ENCODE data around the gene PPP1R14B. TPM values are rescaled to one million over a fixed set of nuclear protein-coding genes. Genes with fewer than 3 reads are reported as not detected.

Gene PPP1R14B
- total RNA-seq, 4 donors from 2014 or later = 9.5 to 63.4 (median 28.3) TPM

DNA sequence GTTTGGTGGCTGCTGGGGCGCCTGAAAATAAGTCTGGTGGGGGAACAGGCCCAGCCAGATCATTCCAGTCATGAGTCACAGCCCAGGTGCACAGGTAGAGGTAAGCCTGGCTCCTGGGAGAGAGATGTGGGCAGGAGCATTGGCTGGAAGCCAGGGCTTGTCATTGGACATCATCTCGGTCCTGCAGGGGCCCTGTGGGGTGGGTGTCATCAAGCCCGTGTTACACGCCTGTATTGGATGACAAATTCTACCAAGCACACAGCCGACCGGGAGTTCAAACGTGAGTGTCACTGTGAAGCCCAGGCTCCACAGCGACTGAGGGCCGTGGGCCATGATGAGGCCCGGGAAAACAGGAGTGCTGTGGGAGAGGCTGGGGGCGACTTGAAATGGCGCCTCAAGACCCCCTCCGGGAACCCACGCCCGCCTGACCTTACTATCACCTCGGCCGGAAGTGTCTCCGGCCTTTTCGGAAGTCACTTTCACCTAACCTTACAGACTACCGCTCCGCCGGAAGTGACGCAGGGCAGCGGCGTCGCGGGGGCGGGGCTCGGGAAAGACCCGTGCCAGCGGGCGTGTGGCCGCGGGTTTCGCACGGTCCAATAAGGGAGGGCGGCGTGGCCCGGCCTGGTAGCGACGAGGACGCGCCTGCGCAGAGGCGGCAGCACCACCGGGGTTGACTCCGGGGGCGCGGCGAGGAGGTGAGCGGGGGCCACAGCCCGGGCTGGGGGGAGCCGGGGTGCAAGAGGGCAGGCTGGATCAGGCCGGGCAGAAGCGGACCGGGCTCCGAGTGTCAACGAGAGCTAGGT, 6.1 kb downstream of the PPP1R14B start, which contains the start of gene FKBP2:
FKBP2 (plus strand) TSS at position 661 of the 806 bp plus-strand sequence. CDS start 1,293 bp downstream, outside the sequence.
- intact Hi-C loops (cut with DNase I; ENCODE audit: low total_unique reads) = no loop called here
- no peaks in the 10 kb centered on the region for H3K9me3 ChIP-seq
- H3K27me3 ChIP-seq = no peaks in the 10 kb centered on the region
- peak within 1 kb of the TSS; percentile 95 to 99 for H3K27ac ChIP-seq
- peak; percentile 95 to 99 for DNase-seq
- H3K4me3 ChIP-seq = peak within 1 kb of the TSS; percentile 61 to 87
- peaks cover 0 to 10% of the 10 kb centered on the region in 2 donors for H3K4me1 ChIP-seq
- H3K36me3 ChIP-seq = no peaks in the 10 kb centered on the region
- TF ChIP-seq, protein P1, sequence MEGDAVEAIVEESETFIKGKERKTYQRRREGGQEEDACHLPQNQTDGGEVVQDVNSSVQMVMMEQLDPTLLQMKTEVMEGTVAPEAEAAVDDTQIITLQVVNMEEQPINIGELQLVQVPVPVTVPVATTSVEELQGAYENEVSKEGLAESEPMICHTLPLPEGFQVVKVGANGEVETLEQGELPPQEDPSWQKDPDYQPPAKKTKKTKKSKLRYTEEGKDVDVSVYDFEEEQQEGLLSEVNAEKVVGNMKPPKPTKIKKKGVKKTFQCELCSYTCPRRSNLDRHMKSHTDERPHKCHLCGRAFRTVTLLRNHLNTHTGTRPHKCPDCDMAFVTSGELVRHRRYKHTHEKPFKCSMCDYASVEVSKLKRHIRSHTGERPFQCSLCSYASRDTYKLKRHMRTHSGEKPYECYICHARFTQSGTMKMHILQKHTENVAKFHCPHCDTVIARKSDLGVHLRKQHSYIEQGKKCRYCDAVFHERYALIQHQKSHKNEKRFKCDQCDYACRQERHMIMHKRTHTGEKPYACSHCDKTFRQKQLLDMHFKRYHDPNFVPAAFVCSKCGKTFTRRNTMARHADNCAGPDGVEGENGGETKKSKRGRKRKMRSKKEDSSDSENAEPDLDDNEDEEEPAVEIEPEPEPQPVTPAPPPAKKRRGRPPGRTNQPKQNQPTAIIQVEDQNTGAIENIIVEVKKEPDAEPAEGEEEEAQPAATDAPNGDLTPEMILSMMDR (IDR thresholded peaks at IDR 0.05) = peak in 2 of 4 experiments; percentile 18 to 19
- peak; percentile 84 to 86 for TF ChIP-seq POLR2A (IDR thresholded peaks at IDR 0.05)

DNA sequence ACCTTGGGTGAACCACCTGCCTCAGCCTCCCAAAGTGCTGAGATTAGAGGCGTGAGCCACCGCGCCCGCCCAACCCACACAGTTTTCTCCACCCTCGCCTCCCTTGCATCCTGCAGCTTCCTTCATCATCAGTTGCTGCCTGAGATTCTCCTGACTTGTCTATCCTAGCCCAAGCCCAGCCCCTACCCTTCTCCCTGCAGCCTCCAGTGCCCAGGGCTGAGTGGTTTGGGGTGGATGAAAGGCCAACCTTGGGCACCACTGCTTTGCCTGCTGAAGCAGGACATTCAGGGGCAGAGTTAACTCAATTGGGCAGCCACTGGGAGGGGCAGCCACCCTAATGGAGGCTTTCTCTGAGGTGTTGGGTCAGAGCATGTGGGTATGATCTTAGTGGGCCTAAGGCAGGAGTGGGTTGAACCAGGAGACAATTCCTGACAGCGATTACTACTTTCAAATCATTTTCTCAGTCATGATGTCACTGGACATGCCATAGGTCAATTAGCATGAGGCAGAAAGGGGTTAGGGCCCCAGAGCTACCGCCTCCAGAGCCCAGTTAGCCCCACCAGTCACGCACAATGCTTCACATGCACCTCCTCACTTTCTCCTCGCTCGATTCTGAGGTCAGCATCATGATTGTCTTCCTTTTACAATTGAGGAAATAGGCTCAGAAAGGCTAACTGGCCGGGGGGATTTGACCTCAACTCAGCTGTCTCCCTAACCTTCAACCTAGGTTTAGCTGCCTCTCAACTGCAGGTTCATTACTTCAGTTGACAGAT, 6.9 kb downstream of the PPP1R14B start:
- Histone ChIP-seq H3K4me1 (peaks cover 0 to 10% of the 10 kb centered on the region in 2 donors), H3K27me3 (no peaks in the 10 kb centered on the region), H3K27ac (peak overlapping the region; percentile 95 to 99), H3K4me3 (peak overlapping the region; percentile 61 to 87), H3K36me3 (no peaks in the 10 kb centered on the region), H3K9me3 (no peaks in the 10 kb centered on the region)
- TF ChIP-seq, protein P1 (IDR thresholded peaks at IDR 0.05) = no peak
- TF ChIP-seq POLR2A (IDR thresholded peaks at IDR 0.05) = no peak
- intact Hi-C loops (cut with DNase I; ENCODE audit: low total_unique reads) = no loop called here
- DNase-seq = no peak

DNA sequence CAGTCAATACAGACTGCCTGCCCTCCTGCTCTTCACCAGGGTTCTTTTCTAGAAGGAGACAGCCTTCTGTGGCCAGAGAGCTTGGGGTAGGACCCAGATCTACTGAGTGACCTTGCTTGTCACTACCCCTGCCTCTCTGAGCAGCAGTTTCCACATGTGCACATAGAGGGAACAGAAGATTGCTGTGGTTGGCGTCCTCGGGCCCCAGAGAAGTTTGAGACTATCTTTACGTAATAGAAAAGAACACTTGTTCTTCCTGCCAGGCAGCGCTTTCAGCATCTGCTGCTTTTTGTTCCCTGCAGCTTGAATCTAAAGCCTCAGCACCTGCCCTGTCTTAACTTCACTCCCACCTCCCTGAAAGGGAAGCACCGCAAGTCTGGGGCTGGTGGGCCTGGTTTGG, 7.7 kb downstream of the PPP1R14B start:
- TF ChIP-seq, protein P1 (IDR thresholded peaks at IDR 0.05) = no peak
- TF ChIP-seq POLR2A (IDR thresholded peaks at IDR 0.05) = no peak
- no peaks in the 10 kb centered on the region for H3K27me3 ChIP-seq
- no peak for DNase-seq
- intact Hi-C loops (cut with DNase I; ENCODE audit: low total_unique reads) = no loop called here
- no peaks in the 10 kb centered on the region for H3K9me3 ChIP-seq
- no peaks in the 10 kb centered on the region for H3K36me3 ChIP-seq
- H3K27ac ChIP-seq = no peak overlapping the region
- peaks cover 0 to 10% of the 10 kb centered on the region in 2 donors for H3K4me1 ChIP-seq
- no peak overlapping the region for H3K4me3 ChIP-seq

DNA sequence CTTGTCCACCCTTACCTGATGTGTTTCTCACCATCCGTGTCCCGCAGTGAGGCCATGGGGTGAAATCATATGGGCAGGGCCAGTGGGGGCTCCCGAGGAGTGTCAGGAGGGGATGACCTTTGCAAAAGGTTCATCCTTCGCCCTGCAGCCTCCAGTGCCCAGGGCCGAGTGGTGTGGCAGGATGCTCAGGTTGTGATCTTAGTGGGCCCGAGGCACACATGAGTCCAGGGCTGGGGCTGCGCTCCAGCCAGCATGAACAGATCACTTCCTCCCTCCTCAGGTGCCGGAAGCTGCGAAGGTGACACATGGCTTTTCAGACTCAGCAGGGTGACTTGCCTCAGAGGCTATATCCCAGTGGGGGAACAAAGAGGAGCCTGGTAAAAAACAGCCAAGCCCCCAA, 8.7 kb downstream of the PPP1R14B start:
- peaks cover 0 to 18% of the 10 kb centered on the region in 2 donors for H3K4me1 ChIP-seq
- no peak for DNase-seq
- H3K27ac ChIP-seq = no peak overlapping the region

More for the DNA sequence above, 8.7 kb downstream of the PPP1R14B start:
- intact Hi-C loops (cut with DNase I; ENCODE audit: low total_unique reads) = no loop called here
- Histone ChIP-seq H3K9me3 (no peaks in the 10 kb centered on the region), H3K27me3 (no peaks in the 10 kb centered on the region), H3K36me3 (no peaks in the 10 kb centered on the region), H3K4me3 (no peak overlapping the region)
- TF ChIP-seq, protein P1 (IDR thresholded peaks at IDR 0.05) = no peak
- no peak for TF ChIP-seq POLR2A (IDR thresholded peaks at IDR 0.05)

Measured in uterus (tissue), 4 donors.